Measurements from ENCODE around the gene KMO. TPM values are rescaled to one million over a fixed set of nuclear protein-coding genes. Genes with fewer than 3 reads are reported as not detected.

The KMO gene
- total and polyA plus RNA-seq, 2 of the 13 experiments (the other 11 are each of a cell fraction or from before 2014, with no cell fraction given): 0.01 TPM; not detected in 1

DNA sequence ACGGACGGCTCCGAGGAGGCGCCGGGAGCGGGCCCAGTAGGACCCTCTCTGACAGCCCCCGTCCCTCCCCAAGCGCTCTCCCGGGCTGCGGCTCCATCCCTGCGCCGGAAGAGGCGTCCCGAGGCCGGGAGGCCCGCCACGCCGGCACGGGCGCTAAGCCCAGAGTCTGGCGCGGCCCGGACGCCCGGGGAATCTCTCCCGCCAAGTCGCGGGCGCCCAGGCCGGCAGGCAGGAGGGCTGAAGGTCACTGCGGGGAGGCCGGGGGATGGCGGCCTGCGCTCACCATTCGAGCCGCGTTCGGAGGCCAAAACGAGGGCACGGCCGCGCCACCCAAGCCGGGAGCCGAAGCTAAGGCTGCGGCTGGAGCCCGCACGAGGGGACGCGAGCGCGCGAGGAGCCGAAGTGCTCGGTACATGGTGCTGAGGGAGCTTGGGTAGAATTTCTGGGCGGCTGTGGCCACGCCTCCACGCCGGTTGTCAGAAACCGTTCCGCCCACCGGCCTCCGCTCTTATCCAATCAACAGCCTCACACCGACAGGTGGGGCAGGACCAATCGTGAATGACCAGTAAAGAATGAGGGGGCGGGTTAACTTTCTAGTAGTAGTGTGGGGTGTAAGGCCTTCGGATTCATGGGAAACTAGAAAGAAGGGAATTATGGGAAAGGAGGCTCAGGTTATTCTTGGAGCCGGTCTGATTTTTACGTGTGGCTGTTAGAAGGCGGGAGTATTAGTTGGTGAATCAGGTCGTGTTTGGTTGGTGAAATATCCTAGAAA lies 12.7 kb upstream of the KMO start, which contains the start of gene FH (continued):
- TF ChIP-seq FLYWCH1 (CRISPR knock-in tag; IDR thresholded peaks at IDR 0.05) (no peak), NONO (IDR thresholded peaks at IDR 0.05) (no peak), NONO (CRISPR knock-in tag; conservative IDR thresholded peaks at IDR 0.05) (peak; percentile 70; the same call in 1 of the 2 replicates), KDM2A (CRISPR knock-in tag; IDR thresholded peaks at IDR 0.05; ENCODE audit: borderline replicate concordance, low read depth) (peak; percentile 81; the same call in 1 of the 2 replicates), SYNCRIP (IDR thresholded peaks at IDR 0.05; ENCODE audit: insufficient read depth, low read depth, low read length) (no peak), TBX2 (CRISPR knock-in tag; IDR thresholded peaks at IDR 0.05; ENCODE audit: borderline replicate concordance) (peak; percentile 80; the same call in 1 of the 2 replicates), ZNF564 (CRISPR knock-in tag; IDR thresholded peaks at IDR 0.05) (0 out of 2 replicates have a peak, but pooled peaks have one; percentile 54), ZNF687 (CRISPR knock-in tag; IDR thresholded peaks at IDR 0.05) (peak; percentile 89), WIZ (CRISPR knock-in tag; IDR thresholded peaks at IDR 0.05) (peak; percentile 86; the same call in 1 of the 2 replicates), ZNF615 (CRISPR knock-in tag; IDR thresholded peaks at IDR 0.05; ENCODE audit: borderline replicate concordance) (0 out of 2 replicates have a peak, but pooled peaks have one; percentile 26), ASH2L (IDR thresholded peaks at IDR 0.05; ENCODE audit: insufficient read length, low read depth, low read length) (peak; percentile 84), MTF2 (CRISPR knock-in tag; IDR thresholded peaks at IDR 0.05; ENCODE audit: borderline replicate concordance) (0 out of 2 replicates have a peak, but pooled peaks have one; percentile 44), CSRNP1 (CRISPR knock-in tag; IDR thresholded peaks at IDR 0.05) (0 out of 2 replicates have a peak, but pooled peaks have one; percentile 52), FOXK1 (CRISPR knock-in tag; IDR thresholded peaks at IDR 0.05; ENCODE audit: borderline replicate concordance, low read depth) (peak; percentile 60; the same call in 1 of the 2 replicates), MAZ (IDR thresholded peaks at IDR 0.05; ENCODE audit: borderline replicate concordance, low read depth, low read length) (no peak), MAZ (CRISPR knock-in tag; IDR thresholded peaks at IDR 0.05; ENCODE audit: low read depth) (peak; percentile 74; the same call in 1 of the 2 replicates), ZC3H13 (CRISPR knock-in tag; IDR thresholded peaks at IDR 0.05) (peak; percentile 47; the same call in 1 of the 2 replicates), ZSCAN29 (CRISPR knock-in tag; conservative IDR thresholded peaks at IDR 0.05) (no peak; the same call in 1 of the 2 replicates), TGIF2 (CRISPR knock-in tag; IDR thresholded peaks at IDR 0.05) (0 out of 2 replicates have a peak, but pooled peaks have one; percentile 44), CAMTA2 (CRISPR knock-in tag; IDR thresholded peaks at IDR 0.05; ENCODE audit: borderline replicate concordance) (no peak), ZNF501 (CRISPR knock-in tag; IDR thresholded peaks at IDR 0.05) (peak; percentile 92), ZFY (CRISPR knock-in tag; IDR thresholded peaks at IDR 0.05) (peak; percentile 96), SP1 (IDR thresholded peaks at IDR 0.05) (no peak), SP1 (CRISPR knock-in tag; IDR thresholded peaks at IDR 0.05) (peak; percentile 84)

All from HepG2 (cell line).